HG03139 (cell line): Measurements from ENCODE around the gene NSUN3.

Source experiments
- ATAC-seq: cut with Tn5 transposase; IDR thresholded peaks from one replicate; pipeline ENCODE4 v1.9.1; 2021; ENCODE audit not compliant: unreplicated experiment

The NSUN3 gene

DNA sequence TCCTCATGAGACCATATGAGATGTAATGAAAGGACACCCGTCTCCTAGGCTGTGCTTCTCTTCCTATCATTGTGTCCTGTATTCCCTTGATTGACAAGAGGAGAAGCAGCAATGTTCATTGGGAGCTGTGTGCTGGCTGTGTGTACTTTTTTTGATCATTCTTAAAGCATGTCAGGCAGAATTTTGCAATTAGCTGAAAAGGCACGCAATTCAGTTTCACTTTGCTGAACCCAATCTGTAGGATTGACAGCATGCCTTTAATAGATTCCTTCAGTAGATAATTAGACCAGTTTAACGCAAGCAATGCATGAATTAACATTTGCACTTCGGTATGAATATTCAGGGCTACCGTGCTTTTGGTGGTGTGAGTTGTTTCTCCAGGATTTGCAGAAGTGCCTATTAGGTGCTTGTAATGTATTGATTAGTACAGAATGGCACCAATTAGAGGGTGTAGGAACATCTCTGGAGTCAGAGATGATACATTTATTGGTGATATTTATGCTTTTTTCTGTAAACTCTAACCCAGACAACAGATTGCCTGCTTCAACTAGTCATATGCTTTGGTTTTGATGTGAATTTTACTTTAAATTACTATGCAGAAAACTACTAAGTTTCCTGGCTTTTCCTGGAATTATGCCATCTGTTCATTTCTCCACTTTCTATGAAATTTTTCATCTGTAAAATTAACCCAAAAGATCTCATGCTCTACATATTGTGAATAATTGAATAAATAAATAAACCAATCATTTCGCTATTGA is 114.3 kb downstream of the NSUN3 start:
- no peak for ATAC-seq
